GM19239 (cell line): Measurements from ENCODE around the gene CPPED1.
"Not testable (repeated sequence)": the region's sequence is repeated elsewhere in the genome, so short reads cannot be mapped to it uniquely, and the experiment has no call there.

ENCODE experiments used
- DNase-seq: peaks from one replicate; pipeline ENCODE4 v3.0.0; 2011; ENCODE audit warnings: low spot score; ENCODE audit not compliant: insufficient read length
- FAIRE-seq: peaks from 2 replicates; lab custom pipeline; 2011; peaks lifted over from hg19 to GRCh38; lab: Jason Lieb, UNC

The CPPED1 gene

DNA sequence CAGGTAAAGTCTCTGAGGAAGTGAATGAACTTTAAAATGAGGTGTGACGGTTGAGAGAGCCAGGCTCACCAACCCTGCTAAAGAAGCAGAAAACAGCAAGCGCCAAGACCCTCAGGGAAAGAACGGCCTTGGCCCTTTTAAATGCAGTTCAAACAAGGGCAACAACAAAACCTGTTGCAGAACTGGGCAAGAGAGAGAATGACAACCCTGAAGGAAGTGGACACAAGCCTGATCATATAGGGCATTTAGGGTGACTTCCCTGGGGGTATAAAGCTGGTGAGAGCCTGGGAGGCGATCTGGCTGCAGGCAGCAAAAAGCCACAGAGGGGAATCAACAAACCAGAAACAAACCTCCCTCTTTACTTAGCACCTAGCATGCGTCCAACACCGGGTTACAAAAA, 1.0 kb downstream of the CPPED1 start:
- DNase-seq = no peak
- peak; percentile 44 for FAIRE-seq

DNA sequence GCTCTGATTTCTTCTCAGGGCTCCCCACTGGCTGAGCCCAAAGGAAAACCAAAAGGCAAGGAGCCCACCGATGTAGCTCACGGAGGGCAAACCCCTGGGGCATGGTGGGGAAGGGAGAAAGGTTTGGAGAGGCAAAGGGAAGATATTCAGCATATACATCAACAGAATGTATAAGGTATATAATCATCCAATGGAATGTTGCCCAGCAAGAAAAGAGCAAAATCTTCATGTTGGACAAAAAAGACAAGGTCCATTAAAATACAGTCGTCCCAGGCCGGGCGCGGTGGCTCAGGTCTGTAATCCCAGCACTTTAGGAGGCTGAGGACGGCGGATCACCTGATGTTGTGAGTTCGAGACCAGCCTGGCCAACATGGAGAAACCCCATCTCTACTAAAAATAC, 1.6 kb downstream of the CPPED1 start:
- FAIRE-seq (no peak), DNase-seq (no peak)

DNA sequence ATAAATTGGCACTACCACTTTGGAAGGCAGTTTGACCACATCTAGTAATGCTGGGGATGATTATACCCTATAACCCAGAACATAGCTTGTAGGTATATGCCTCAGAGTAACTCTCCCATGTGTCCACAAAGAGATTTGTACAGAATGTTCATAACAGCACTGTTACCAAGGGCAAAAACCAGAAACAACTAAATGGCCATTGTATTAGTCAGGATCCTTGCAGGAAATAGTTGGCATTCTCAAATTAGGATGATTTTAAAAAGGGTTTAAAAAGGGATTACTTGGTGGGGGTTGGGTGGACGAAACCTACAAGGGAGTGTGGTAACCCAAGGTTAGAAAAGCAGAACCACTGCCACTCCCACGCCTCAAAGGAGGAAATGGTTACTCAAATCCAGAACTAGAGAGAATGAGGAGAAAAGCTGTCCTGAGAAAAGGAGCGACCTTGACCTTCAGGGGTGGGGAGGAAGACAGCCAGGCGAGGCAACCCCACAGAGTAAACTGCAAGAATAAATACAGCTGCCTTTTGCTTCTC, 2.1 kb downstream of the CPPED1 start:
- FAIRE-seq = no peak
- no peak for DNase-seq

DNA sequence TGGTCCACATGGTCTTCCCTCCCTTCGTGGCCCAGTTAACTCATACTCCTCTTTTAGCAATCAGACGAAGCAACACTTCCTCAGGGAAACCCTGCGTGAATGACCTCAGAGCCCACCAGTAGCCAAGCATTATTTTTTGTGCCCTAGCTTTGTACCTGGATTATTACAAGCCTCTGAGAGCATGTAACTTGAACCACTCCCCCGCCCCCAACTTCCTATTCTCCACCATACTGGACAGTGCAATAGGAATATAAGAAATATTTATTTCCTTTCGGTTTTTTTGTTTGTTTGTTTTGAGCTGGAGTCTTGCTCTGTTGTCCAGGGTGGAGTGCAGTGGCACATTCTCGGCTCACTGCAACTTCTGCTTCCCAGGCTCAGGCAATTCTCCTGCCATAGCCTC, 2.9 kb downstream of the CPPED1 start:
- DNase-seq (no peak), FAIRE-seq (no peak)

DNA sequence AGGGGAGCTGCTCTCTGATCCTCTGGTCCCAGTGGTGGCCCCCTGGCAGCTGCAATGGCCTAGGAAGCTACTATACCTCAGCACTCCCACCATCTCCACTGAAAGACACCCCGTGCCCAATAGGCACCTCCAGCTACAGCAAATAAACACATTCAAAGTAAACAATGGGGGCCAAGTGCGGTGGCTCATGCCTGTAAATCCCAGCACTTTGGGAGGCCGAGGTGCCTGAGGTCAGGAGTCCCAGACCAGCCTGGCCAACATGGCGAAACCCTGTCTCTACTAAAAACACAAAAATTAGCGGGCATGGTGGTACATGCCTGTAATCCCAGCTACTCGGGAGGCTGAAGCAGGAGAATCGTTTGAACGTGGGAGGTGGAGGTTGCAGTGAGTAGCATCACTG, 3.7 kb downstream of the CPPED1 start:
- not testable (repeated sequence) for FAIRE-seq, DNase-seq

DNA sequence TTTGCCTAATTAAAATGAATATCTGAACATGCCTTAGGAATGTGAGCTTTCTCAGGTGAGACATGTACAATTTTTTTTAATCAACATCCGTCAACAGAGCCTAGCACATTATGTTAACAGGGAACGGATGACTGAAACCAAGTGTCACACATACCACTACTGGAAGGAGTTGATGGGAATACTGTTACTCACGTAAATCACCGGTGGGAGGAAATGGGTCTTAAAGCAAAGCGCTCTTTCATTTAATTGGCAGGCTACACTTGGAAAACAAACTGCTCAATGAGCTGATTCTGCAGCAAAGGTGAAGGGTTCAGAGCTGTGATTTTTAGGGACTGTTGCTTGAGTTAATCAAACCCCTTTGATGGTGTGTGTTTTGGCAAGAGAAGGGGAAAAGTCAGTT, 4.8 kb downstream of the CPPED1 start:
- DNase-seq (no peak), FAIRE-seq (no peak)

DNA sequence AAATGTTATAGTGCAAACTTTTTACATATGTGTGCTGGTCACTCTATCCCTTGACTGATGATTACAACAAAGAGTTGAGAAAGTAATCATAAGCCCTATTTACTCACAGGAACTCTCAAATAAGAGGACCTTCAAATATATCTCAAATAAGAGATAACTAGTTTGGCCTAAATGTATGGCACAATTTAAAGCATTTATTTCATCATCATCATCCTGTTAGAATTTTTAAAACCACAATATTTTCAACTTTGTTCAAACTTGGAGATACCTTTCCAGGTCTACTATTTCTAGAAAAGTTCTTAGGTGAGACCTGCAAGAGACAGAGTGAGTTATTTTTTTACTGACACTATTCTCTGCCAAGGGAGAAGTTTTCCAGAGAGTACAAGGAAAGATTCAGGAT, 5.5 kb downstream of the CPPED1 start:
- no peak for FAIRE-seq
- DNase-seq = no peak

DNA sequence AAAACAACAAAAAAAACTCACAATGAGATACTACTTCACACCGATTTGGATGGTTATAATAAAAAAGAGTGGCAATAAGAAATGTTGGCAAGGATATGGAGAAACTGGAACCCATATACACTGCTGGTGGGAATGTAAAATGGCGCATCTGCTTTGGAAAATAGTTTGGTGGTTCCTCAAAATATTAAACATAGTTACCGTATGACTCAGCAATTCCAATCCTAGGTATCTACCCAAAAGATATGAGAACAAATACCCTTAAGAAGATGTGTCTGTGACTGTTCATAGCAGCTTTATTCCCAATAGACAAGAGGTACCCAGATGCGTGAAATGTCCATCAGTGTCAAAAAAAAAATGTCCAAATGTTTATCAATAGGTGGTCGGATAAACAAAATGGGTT, 7.2 kb downstream of the CPPED1 start:
- DNase-seq (no peak), FAIRE-seq (no peak)

DNA sequence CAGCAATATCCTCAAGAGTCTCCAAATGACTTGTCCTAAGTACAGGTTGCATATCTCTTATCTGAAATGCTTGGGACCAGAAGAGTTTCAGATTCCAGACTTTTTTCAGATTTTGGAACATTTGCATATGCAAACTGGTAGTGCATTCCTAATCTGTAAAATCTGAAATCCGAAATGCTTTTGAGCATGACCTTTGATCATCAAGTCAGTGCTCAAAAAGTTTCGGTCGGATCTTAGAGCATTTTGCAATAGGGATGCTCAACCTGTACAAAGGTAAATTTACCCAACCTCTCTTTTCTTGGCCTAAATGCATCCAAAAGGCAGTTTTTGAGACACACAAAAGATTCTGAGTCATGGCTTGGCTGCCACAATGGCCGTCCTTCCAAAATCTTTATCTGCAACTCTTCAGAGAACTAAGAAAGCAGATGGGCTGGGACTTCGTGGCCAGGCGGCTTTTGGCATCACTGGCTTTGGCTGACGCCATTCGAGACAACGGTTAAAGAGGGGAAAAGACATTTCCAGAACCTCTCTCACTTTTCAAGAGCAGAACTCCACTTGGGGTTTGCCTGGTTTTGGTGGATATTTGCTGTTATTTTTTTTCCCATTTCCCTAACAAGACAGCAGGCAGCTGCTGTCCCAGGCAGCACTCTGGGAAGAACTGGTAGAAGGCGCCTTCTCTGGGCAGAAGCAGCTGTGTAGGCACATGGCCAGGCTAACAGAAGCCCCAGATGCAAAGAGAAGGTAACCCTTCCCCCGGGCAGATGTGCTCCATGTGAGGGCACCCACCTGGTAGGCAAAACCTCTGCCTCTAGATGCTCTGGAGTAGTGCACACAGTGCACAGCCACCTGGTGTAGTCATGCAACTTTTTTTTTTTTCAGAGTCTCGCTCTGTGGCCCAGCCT, 8.9 kb downstream of the CPPED1 start:
- no peak for FAIRE-seq
- no peak for DNase-seq

DNA sequence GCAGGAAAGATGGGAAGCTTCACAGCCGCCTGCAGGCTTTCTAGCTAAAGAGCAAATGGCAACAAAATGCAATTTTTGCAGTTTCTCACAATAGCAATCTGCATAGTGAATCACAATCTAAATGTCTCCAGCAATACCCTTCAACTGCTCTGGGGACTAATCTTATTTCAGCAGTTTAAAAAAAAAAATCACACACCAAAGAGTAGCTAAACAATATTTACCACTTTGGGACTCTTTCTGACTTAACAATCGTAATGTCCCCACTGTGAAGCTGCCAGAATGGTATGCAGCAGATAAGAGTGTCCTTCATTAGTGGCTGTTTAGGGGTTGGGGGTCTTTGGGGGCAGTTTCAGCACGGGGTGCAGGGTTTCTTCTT, 9.8 kb downstream of the CPPED1 start:
- FAIRE-seq (no peak), DNase-seq (no peak)

DNA sequence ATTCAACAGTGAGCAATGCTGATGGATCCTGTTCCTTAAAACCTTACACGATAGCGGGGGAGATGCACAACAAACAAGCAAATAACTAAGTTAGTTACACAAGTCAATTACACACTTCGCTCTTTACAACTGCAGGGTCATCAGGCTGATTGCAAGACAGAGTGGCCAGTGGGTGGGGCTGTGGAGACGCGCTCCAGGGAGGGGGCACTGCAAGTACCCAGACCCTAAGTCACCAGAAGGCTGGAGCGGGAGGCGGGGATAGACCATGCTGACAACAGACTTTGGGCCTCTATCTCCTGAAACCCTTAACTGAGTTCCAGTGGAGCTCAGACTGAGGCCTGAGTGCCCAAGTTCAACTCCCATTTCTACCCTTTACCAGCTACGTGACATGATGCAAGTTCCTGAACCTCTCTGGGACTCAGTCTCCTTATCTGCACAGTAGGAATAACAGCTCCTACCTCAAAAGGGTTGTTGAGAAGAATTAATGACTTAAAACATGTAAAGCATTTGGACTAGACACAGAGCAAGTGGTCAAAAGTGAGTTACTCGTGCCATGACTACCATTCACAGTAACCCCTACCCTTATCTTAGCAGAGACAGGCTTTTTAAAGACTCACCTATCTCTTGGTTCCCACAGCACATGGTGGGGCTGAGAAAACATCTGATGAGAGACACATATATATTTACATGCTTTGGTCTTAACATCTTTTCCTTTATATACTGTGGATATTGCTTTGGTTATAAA, 10.4 kb downstream of the CPPED1 start:
- no peak for FAIRE-seq
- no peak for DNase-seq

DNA sequence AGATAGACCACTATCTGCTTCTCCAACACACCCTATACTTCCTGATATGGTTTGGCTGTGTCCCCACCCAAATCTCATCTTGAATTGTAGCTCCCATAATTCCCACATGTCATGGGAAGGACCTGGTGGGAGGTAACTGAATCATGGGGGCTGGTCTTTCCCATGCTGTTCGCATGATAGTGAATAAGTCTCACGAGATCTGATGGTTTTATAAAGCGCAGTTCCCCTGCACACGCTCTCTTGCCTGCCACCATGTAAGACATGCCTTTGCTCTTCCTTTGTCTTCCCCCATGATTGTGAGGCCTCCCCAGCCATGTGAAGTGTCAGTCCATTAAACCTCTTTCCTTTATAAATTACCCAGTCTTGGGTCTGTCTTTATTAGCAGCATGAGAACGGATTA, 11.2 kb downstream of the CPPED1 start:
- FAIRE-seq, DNase-seq: not testable (repeated sequence)

DNA sequence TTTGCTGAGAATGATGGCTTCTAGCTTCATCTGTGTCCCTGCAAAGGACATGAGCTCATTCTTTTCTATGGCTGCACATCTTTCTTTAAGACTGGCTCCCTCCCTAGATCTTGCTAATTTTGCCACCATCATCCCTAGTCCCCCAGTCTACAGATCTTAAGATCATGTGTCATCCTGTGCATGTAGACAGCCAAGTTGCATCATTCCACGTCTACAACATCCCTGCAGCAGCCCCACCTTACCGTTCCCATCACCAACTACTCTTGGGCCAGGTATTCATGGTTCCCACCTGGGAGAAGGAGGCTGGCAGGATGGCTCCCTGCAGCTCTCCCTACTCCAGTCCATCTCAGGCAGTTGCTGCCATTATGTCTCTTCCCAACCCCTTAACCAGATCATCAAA, 12.3 kb downstream of the CPPED1 start:
- FAIRE-seq (no peak), DNase-seq (no peak)

DNA sequence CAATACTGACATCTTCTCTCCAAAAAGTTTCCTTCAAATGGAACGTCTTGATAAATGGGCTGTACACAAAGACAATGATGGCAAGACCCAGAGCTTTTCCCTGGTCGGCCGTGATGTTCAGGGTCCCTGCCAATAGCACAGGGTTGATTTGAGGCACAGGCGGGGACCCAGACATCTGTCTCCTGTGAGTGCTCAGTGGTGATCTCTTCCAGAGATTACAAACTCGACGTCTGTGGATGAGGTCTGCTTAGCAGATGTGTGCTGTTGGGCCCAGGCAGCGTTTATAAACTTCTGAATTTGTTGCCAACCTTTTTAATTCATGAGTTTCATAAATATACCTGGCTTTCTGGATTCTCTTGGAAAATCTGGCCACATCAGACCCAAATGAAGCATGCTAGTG, 14.9 kb downstream of the CPPED1 start:
- no peak for FAIRE-seq

DNA sequence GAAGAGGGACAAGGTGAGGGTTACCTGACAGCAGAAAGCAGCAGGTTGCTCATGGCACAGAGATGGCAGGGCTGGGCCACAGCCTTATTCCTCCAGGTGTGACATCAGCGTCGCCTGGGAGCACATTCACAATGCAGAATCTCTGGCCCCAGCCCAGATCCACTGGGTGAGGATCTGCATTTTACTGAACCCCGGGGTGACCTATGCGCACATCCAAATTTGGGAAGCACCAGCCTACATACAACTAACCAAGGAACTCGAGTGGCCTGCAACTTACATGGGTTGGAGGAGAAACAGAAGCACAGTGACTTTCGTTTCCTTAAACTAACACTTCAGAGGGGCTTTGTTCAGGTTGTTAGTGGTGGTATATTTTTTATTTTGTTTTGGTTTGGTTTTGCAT, 17.6 kb downstream of the CPPED1 start:
- DNase-seq (no peak), FAIRE-seq (no peak)

More for the DNA sequence above, 14.9 kb downstream of the CPPED1 start:
- no peak for DNase-seq

DNA sequence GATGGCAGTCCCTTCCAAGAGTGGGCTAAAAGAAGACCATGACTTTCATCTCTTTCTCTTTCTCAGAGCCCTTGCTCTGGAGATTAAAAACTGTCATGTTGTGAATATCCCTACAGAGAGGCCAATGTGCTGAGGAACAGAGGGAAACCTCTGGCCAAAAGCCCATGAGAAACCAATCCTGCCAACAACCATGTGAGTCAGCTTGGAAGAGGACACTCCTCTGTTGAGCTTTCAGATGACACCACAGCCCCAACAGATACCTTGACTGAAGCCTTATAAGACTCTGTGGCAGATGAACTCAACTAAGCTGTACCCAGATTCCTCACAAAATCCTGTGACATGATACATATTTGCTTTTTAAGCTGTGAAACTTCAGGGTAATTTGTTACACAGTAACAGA, 19.6 kb downstream of the CPPED1 start:
- FAIRE-seq (no peak), DNase-seq (no peak)

DNA sequence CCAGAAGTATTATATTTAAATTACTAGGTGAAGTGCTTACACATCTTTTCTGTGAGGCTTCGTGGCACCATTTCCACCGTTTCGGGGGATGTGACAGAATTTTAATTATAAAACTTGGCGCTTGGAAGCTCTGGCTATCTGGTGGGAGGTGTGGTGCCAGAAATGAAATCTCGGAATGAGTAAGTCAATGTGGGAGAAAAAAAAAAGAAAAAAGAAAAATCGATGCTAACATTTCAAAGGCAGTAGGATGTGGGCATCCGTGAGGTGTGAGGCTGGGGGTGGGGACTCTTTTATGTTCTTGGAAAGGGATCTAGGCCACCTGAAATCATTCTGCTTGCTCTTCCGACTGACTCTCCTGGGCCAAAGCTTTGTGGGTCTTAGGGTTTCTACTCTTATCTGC, 21.9 kb downstream of the CPPED1 start:
- DNase-seq (no peak), FAIRE-seq (no peak)

DNA sequence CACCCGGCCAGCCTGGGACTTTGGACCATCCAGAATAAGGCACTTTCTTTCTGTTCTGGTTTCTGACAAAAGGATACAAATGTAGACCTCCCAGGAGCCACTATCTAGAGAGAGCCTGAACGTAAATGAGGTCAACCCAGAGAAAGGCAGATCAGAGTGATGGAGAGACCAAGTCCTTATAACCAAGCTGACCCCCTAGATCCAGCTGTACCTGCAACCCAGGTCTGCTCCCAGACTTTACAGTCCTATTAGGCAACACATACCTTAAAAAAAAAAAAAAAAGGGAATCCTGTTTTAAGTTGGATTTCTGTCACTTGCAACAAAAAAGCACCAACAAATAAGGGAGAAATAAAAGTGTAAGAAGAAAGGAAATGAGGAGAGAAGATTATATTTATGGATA, 23.2 kb downstream of the CPPED1 start:
- DNase-seq (no peak), FAIRE-seq (no peak)

DNA sequence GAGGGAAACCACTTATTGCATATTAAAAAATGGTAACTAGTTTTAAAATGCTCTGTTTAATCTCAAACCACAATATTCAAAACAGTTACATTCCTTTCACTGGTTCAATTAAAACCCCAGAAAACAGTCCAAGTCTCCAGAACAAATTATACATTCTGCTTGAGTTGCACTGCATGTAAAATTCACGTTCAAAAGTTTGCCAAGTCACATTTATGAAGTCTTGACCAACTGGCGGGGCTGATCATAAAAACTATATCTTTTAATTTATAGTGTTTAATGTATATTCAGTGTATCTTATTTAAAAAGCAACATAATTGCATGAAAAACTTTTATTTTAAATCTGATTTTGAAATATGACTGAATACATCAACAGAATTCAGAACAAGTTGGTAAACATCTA, 25.0 kb downstream of the CPPED1 start:
- no peak for FAIRE-seq
- DNase-seq = no peak

DNA sequence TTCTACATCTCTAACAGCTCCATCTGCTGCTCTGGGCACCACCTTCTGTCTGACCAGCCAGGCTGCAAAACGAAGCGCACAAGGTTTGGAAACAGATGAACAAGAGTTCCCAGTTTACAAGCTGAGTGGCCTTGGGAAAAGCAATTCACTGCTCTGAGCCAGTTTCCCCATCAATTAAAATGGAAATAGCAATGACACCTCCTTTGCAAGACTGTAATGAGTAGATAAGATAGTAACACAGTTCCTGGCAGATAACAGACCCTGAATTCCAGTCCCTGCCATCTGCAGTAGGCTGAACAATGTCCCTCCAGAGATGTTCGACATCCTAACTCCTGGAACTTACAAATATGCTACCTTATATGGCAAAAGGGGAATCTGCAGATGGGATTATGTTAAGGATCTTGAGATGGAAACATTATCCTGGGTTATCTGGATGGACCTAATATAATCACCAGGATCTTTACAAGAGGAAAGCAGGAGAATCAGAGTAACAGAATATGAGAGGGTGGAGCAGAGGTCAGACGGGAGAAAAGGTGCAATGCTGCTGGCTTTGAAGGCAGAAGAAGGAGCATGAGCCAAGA, 27.9 kb downstream of the CPPED1 start:
- FAIRE-seq (no peak), DNase-seq (no peak)

DNA sequence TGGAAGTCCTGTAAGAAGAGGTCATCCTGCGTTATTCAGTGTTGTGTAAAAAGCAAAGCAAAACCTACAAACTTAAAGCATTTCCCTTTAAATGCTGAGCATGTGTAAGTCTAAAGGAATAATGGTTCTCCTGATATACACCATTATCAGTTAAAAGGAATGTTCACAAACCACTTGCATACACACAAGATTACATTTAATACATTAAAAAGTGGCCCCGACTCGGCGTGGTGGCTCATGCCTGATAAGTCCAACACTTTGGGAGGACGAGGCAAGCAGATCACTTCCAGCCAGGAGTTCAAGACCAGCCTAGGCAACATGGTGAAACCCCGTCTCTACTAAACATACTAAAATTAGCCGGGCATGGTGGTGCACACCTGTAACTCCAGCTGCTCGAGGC, 30.5 kb downstream of the CPPED1 start:
- no peak for FAIRE-seq

More for the DNA sequence above, 30.5 kb downstream of the CPPED1 start:
- DNase-seq = no peak
